PC-9 (cell line): ENCODE results near the gene ZNF516. TPM values are rescaled to one million over a fixed set of nuclear protein-coding genes. Genes with fewer than 3 reads are reported as not detected.

Experiments used
- BruUV-seq: library from RNA; stranded (reverse); fragments of 400-500 nt; replicated peaks from 2 replicates; lab custom pipeline; 2021; lab: Mats Ljungman, UMichigan
- CTCF ChIA-PET: fragments of 300-600 bp; sonication (Branson Sonifier 250); formaldehyde crosslinking; loops from one replicate; lab custom pipeline; 2022; ENCODE audit warnings: antibody characterized with exemption; lab: Charles Lee
- POLR2A ChIA-PET: fragments of 300-600 bp; sonication (Branson Sonifier 250); formaldehyde crosslinking; loops from one replicate; lab custom pipeline; 2022; ENCODE audit warnings: antibody characterized with exemption; ENCODE audit not compliant: unreplicated experiment; lab: Charles Lee
- DNase-seq, 2 experiments: peaks; one replicate each; pipeline versions ENCODE4 v3.0.0 to v3.0.0-alpha.2; 2015 to 2022; ENCODE audit warnings: mixed read lengths in 1 of 2
- H2AFZ ChIP-seq: fragments of 200-600 bp; sonication (generic); 2 replicates; pipeline ENCODE4 v1.8.1; 2017; ENCODE audit warnings: antibody characterized with exemption
- H3F3A ChIP-seq: fragments of 200-600 bp; sonication (generic); 2 replicates; pipeline ENCODE4 v1.8.1; 2017; ENCODE audit warnings: antibody characterized with exemption, mild to moderate bottlenecking, low read depth; ENCODE audit not compliant: insufficient read depth
- H3K27ac ChIP-seq: fragments of 200-600 bp; sonication (generic); 2 replicates; pipeline ENCODE4 v1.6.1; 2016; ENCODE audit warnings: mixed run types
- H3K27me3 ChIP-seq: fragments of 200-600 bp; sonication (generic); 2 replicates; pipeline ENCODE4 v1.6.1; 2016; ENCODE audit warnings: low read depth, mixed run types; ENCODE audit not compliant: insufficient read depth
- H3K36me3 ChIP-seq: fragments of 200-600 bp; sonication (generic); 2 replicates; pipeline ENCODE4 v1.6.1; 2016; ENCODE audit warnings: low read depth, mixed run types
- H3K4me1 ChIP-seq: fragments of 200-600 bp; sonication (generic); replicated peaks from 2 replicates; pipeline ENCODE4 v1.6.1; 2016; ENCODE audit warnings: mixed run types; ENCODE audit not compliant: insufficient read depth
- H3K4me2 ChIP-seq: fragments of 200-600 bp; sonication (generic); 2 replicates; pipeline ENCODE4 v1.6.1; 2017; ENCODE audit warnings: mixed run types
- H3K4me3 ChIP-seq: fragments of 200-600 bp; sonication (generic); 2 replicates; pipeline ENCODE4 v1.6.1; 2016; ENCODE audit warnings: mixed run types
- H3K79me2 ChIP-seq: fragments of 200-600 bp; sonication (generic); 2 replicates; pipeline ENCODE4 v1.6.1; 2017; ENCODE audit warnings: low read depth, mixed run types
- H3K9me2 ChIP-seq: fragments of 200-600 bp; sonication (generic); 2 replicates; pipeline ENCODE4 v1.8.1; 2017; ENCODE audit warnings: mild to moderate bottlenecking; ENCODE audit not compliant: insufficient read depth
- H3K9me3 ChIP-seq: fragments of 200-600 bp; sonication (generic); 2 replicates; pipeline ENCODE4 v1.8.1; 2016; ENCODE audit warnings: low read depth; ENCODE audit not compliant: insufficient read depth
- H4K20me1 ChIP-seq: fragments of 200-600 bp; sonication (generic); 2 replicates; pipeline ENCODE4 v1.8.1; 2017; ENCODE audit not compliant: insufficient read depth
- EZH2 ChIP-seq: fragments of 200-600 bp; sonication (generic); IDR thresholded peaks from 2 replicates; pipeline ENCODE4 v1.8.0; 2017; ENCODE audit warnings: antibody characterized with exemption, low read depth
- intact Hi-C: fragments of 100-400 bp; cut with micrococcal nuclease; formaldehyde crosslinking; loops from one replicate; pipeline ENCODE4 v1.10.0; 2022; ENCODE audit not compliant: unreplicated experiment
- total RNA-seq: library from RNA; stranded (reverse); gene quantifications from 2 replicates; pipeline ENCODE4 v1.2.3, GENCODE V29; 2021
- TF ChIP-seq, protein P1 (sequence below): fragments of 200-600 bp; sonication (generic); conservative IDR thresholded peaks from 2 replicates; pipeline ENCODE4 v1.6.1; 2017; ENCODE audit warnings: mixed run types, antibody characterized with exemption, mild to moderate bottlenecking, moderate library complexity

The ZNF516 gene
- total RNA-seq, 1 experiment from 2014 or later: 32.7 TPM

DNA sequence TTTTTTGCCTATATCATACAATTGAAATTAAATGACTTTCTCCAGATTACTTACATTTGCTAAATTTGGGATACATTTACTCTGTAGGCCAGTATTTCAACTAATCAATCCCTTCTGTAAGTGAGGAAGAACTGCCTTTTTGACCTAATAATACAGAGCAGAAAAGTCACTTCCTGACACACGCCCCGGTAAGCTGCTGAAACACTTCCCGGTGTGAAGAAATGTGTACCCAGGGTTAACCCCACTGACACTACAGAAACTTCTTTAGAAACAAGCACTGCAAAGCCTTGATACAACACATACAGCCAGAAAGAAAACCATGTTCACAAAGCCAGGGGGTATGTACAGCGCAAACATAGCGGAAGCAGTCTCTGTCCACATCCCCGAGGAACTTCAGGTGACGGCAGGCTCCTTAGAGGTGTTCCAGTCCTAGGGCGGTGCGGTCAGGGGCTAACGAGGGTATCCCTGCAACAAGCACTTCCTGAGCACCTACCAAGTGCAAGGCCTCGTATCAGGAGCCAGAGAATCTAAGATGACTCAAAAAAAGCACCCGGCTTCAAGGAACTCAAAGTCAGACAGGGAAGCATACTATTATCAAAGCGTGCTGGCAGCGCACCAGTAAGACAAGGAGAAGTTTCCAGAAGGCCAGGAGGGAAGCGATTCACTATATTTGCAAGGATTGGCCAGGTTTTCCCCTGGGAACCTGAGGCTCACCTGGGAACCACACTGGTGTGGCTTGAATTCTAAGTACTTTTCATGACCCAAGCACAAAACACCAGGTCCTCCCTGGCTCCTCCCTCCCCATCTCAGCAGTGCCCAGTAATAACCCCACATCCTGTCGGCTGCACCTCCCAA lies 46.6 kb downstream of the ZNF516 start:
- H3K36me3 ChIP-seq: no peaks in the 10 kb centered on the region
- ChIA-PET POLR2A (no interaction called here), CTCF (no interaction called here)
- TF ChIP-seq, protein P1, sequence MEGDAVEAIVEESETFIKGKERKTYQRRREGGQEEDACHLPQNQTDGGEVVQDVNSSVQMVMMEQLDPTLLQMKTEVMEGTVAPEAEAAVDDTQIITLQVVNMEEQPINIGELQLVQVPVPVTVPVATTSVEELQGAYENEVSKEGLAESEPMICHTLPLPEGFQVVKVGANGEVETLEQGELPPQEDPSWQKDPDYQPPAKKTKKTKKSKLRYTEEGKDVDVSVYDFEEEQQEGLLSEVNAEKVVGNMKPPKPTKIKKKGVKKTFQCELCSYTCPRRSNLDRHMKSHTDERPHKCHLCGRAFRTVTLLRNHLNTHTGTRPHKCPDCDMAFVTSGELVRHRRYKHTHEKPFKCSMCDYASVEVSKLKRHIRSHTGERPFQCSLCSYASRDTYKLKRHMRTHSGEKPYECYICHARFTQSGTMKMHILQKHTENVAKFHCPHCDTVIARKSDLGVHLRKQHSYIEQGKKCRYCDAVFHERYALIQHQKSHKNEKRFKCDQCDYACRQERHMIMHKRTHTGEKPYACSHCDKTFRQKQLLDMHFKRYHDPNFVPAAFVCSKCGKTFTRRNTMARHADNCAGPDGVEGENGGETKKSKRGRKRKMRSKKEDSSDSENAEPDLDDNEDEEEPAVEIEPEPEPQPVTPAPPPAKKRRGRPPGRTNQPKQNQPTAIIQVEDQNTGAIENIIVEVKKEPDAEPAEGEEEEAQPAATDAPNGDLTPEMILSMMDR: no peak
- TF ChIP-seq EZH2: no peak
- peaks cover 43% of the 10 kb centered on the region for H4K20me1 ChIP-seq
- no peak overlapping the region for H2AFZ ChIP-seq
- no peak for DNase-seq
- H3K9me3 ChIP-seq: no peaks in the 10 kb centered on the region
- no TSS peak for BruUV-seq
- no peaks in the 10 kb centered on the region for H3K27me3 ChIP-seq
- no peaks in the 10 kb centered on the region for H3K9me2 ChIP-seq
- no peak overlapping the region for H3K4me3 ChIP-seq
- no peak overlapping the region; the same call in 1 of the 2 replicates for H3K27ac ChIP-seq
- no peaks in the 10 kb centered on the region for H3K4me1 ChIP-seq
- intact Hi-C loops: no loop called here
- H3F3A ChIP-seq: no peaks in the 10 kb centered on the region
- H3K4me2 ChIP-seq: no peak overlapping the region
- H3K79me2 ChIP-seq: peaks cover 48% of the 10 kb centered on the region

DNA sequence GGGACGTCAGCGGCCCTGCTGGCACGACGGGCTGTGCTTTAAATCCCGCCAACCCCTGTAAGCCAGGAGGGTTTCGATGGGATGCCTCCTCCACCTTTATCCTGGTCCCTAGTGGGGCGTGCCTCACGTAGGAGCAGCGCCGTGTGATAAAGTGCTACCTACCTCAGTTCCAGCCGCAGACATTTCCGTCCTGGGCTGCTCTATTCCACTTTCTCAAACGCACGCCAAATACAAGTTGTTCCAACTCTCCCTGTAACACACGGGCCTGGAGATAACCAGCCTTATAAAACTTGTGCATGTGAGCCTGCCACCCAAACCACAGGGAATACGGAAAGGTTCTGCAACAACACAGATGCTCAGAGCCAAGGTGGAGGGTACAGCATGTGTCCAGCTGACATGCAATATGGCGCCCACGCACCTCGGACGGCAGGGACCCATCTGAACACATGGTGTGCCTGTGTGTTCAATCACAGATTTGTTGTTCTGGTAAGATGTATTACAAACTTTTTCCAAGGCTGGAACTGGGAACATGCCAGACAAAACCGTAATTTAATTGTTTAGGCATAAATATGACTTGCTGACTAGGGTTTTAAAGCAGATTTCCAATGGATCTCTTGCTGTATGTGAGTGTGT lies 47.7 kb downstream of the ZNF516 start:
- no peak overlapping the region for H2AFZ ChIP-seq
- H3F3A ChIP-seq: no peaks in the 10 kb centered on the region
- H3K79me2 ChIP-seq: peaks cover 48% of the 10 kb centered on the region
- H3K4me2 ChIP-seq: no peak overlapping the region
- CTCF ChIA-PET: no interaction called here
- H3K36me3 ChIP-seq: no peaks in the 10 kb centered on the region
- no TSS peak for BruUV-seq
- intact Hi-C loops: no loop called here
- TF ChIP-seq, protein P1: no peak
- no peak for TF ChIP-seq EZH2
- no peak overlapping the region for H3K27ac ChIP-seq
- peaks cover 37% of the 10 kb centered on the region for H4K20me1 ChIP-seq
- no peaks in the 10 kb centered on the region for H3K9me2 ChIP-seq
- POLR2A ChIA-PET: no interaction called here
- no peaks in the 10 kb centered on the region for H3K27me3 ChIP-seq
- H3K4me1 ChIP-seq: no peaks in the 10 kb centered on the region
- no peaks in the 10 kb centered on the region for H3K9me3 ChIP-seq
- no peak overlapping the region for H3K4me3 ChIP-seq
- DNase-seq: no peak

DNA sequence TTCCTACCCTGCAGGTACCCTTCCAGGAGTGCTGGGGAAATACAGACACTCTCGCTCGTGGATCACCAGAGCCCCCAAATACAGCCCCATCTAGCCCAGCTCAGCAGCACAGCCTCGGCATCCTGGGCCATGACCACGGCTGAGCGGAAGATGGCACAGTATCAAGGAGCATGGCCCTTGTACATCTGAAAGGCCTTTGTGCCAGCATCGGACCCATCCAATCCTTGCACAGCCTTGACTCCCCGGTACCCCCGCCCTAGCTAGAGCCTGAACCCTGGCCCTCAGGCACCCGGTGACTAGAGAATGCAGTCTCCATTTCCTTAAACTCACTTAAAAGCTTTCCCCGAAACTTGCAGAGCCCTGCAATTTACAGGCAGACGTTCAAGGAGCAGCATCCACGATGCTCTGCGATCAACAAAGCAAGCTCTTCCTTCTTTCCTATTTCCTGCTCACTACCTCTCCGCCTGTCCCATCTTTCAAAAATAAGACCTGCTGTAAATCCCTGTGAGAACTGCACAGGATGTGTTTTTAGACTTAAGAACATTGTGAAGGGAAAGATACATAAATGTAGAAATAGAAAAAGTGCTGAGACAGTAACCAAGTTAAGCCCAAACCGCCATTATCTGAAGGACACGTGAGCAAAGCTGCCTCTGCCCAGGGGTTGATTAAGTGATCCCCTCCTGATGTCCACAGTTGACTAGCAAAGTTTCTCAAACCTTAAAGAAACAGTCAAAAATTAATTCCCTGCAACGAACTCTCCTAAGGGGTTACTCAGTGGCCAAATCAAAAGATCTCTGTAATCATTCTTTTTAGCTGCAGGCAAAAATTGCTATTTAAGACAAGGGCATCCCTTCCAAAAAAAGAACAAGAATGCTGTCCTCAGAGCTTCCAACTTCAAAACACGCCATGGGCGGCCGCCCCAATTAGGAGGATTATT lies 48.5 kb downstream of the ZNF516 start:
- peaks cover 41% of the 10 kb centered on the region for H3K79me2 ChIP-seq
- H3K4me1 ChIP-seq: no peaks in the 10 kb centered on the region

More for the DNA sequence above, 48.5 kb downstream of the ZNF516 start:
- Histone ChIP-seq H3K27ac (no peak overlapping the region), H3K4me2 (no peak overlapping the region), H3K27me3 (no peaks in the 10 kb centered on the region), H3K4me3 (no peak overlapping the region), H3K36me3 (no peaks in the 10 kb centered on the region), H3K9me2 (no peaks in the 10 kb centered on the region), H3F3A (no peaks in the 10 kb centered on the region), H2AFZ (no peak overlapping the region), H3K9me3 (no peaks in the 10 kb centered on the region), H4K20me1 (peaks cover 36% of the 10 kb centered on the region)
- no TSS peak for BruUV-seq
- POLR2A ChIA-PET: no interaction called here
- CTCF ChIA-PET: no interaction called here
- DNase-seq: no peak
- TF ChIP-seq, protein P1: no peak
- intact Hi-C loops: no loop called here
